Measurements from ENCODE around the gene BCL2A1. TPM values are rescaled to one million over a fixed set of nuclear protein-coding genes. Genes with fewer than 3 reads are reported as not detected.
"Not testable (repeated sequence)": the region's sequence is repeated elsewhere in the genome, so short reads cannot be mapped to it uniquely, and the experiment has no call there.

BCL2A1 gene
- total RNA-seq, 2 donors from 2014 or later: 7.5 TPM; not detected in 1

GRCh38 chr15:79966634-79967297, 4.2 kb downstream of the BCL2A1 start:
- Histone ChIP-seq H3K27ac (no peak overlapping the region), H3K9me3 (no peaks in the 10 kb centered on the region), H3K27me3 (replicated peaks; ENCODE audit: insufficient read depth) (no peaks in the 10 kb centered on the region), H3K4me3 (no peak overlapping the region), H3K36me3 (no peaks in the 10 kb centered on the region), H3K4me1 (ENCODE audit: control insufficient read depth in 1 of 2, low read depth in 2 of 2) (no peaks in the 10 kb centered on the region)
- DNase-seq (ENCODE audit: low spot score): no peak
- no peak for TF ChIP-seq CTCF (IDR thresholded peaks at IDR 0.05)
- ATAC-seq (ENCODE audit: insufficient number of reproducible peaks, low FRiP score, low read depth): no peak

- Histone ChIP-seq H3K27ac (no peak overlapping the region), H3K4me3 (no peak overlapping the region), H3K36me3 (no peaks in the 10 kb centered on the region), H3K9me3 (no peaks in the 10 kb centered on the region), H3K27me3 (replicated peaks; ENCODE audit: insufficient read depth) (no peaks in the 10 kb centered on the region), H3K4me1 (ENCODE audit: control insufficient read depth in 1 of 2, low read depth in 2 of 2) (no peaks in the 10 kb centered on the region)
- no peak for ATAC-seq (ENCODE audit: insufficient number of reproducible peaks, low FRiP score, low read depth)
- DNase-seq (ENCODE audit: low spot score): no peak
- TF ChIP-seq CTCF (IDR thresholded peaks at IDR 0.05): no peak
Measured at GRCh38 chr15:79965846-79966630, 5.0 kb downstream of the BCL2A1 start.

GRCh38 chr15:79964232-79964805, 6.7 kb downstream of the BCL2A1 start:
- DNase-seq (ENCODE audit: low spot score) (no peak), ATAC-seq (ENCODE audit: insufficient number of reproducible peaks, low FRiP score, low read depth) (no peak)
- TF ChIP-seq CTCF (IDR thresholded peaks at IDR 0.05): no peak
- Histone ChIP-seq H3K9me3 (no peaks in the 10 kb centered on the region), H3K36me3 (no peaks in the 10 kb centered on the region), H3K4me3 (no peak overlapping the region), H3K27ac (no peak overlapping the region), H3K27me3 (replicated peaks; ENCODE audit: insufficient read depth) (no peaks in the 10 kb centered on the region), H3K4me1 (ENCODE audit: control insufficient read depth in 1 of 2, low read depth in 2 of 2) (no peaks in the 10 kb centered on the region)

- DNase-seq (ENCODE audit: low spot score); H3K36me3 ChIP-seq; H3K4me1 ChIP-seq (ENCODE audit: control insufficient read depth in 1 of 2, low read depth in 2 of 2); H3K4me3 ChIP-seq; ATAC-seq (ENCODE audit: insufficient number of reproducible peaks, low FRiP score, low read depth); H3K9me3 ChIP-seq; H3K27ac ChIP-seq; H3K27me3 ChIP-seq (replicated peaks; ENCODE audit: insufficient read depth): not testable (repeated sequence)
Measured at GRCh38 chr15:79962921-79963320, 8.1 kb downstream of the BCL2A1 start.

GRCh38 chr15:79962178-79962577, 8.8 kb downstream of the BCL2A1 start:
- no peak for ATAC-seq (ENCODE audit: insufficient number of reproducible peaks, low FRiP score, low read depth)
- Histone ChIP-seq H3K27ac (no peak overlapping the region), H3K36me3 (no peaks in the 10 kb centered on the region), H3K4me1 (ENCODE audit: control insufficient read depth in 1 of 2, low read depth in 2 of 2) (no peaks in the 10 kb centered on the region), H3K4me3 (no peak overlapping the region), H3K27me3 (replicated peaks; ENCODE audit: insufficient read depth) (no peaks in the 10 kb centered on the region), H3K9me3 (no peaks in the 10 kb centered on the region)
- TF ChIP-seq CTCF (IDR thresholded peaks at IDR 0.05): no peak
- no peak for DNase-seq (ENCODE audit: low spot score)
